BJ (cell line): ENCODE data around the gene FAM216B. TPM values are rescaled to one million over a fixed set of nuclear protein-coding genes. Genes with fewer than 3 reads are reported as not detected.

Source experiments
- CTCF ChIA-PET: fragments of 350-600 bp; formaldehyde crosslinking; extraction: SDS; loops from one replicate; lab custom pipeline; 2021; ENCODE audit warnings: antibody characterized with exemption, inconsistent platforms; lab: Yijun Ruan, JAX
- POLR2A ChIA-PET: fragments of 300-600 bp; sonication (Branson Sonifier 250); formaldehyde crosslinking; extraction: SDS; loops from one replicate; lab custom pipeline; 2021; ENCODE audit warnings: antibody characterized with exemption; lab: Charles Lee
- DNase-seq: peaks from one replicate; pipeline ENCODE4 v3.0.0-alpha.2; 2011; ENCODE audit warnings: low read depth
- H3K27me3 ChIP-seq: 2 replicates; pipeline ENCODE4 v1.6.0; 2011; ENCODE audit warnings: low read length; ENCODE audit not compliant: control insufficient read depth, insufficient read depth
- H3K36me3 ChIP-seq: 2 replicates; pipeline ENCODE4 v1.5.1; 2011; ENCODE audit warnings: low read length; ENCODE audit not compliant: control insufficient read depth, insufficient read depth
- H3K4me3 ChIP-seq: 2 replicates; pipeline ENCODE4 v1.5.1; 2011; ENCODE audit warnings: low read depth, mild to moderate bottlenecking, control low read depth, low read length
- CTCF ChIP-seq: IDR thresholded peaks from 2 replicates; pipeline ENCODE4 v1.5.1; 2011; ENCODE audit warnings: low read depth, mild to moderate bottlenecking, control low read depth, inconsistent platforms, low read length, moderate library complexity; ENCODE audit not compliant: insufficient read depth
- polyA minus RNA-seq: library from RNA; depleted of rRNA, polyadenylated mRNA; stranded (reverse); fragments of >200 nt; gene quantifications from 2 replicates; pipeline ENCODE4 v1.2.3, GENCODE V29; 2011; rRNA and poly(A)+ RNA removed
- polyA plus RNA-seq: library from polyadenylated mRNA; depleted of rRNA; stranded (reverse); fragments of >200 nt; gene quantifications from 2 replicates; pipeline ENCODE4 v1.2.3, GENCODE V29; 2011; rRNA removed

The FAM216B gene
- polyA plus RNA-seq (not detected in 2 replicates), polyA minus RNA-seq (not detected in 2 replicates)

- TF ChIP-seq CTCF: no peak
- Histone ChIP-seq H3K36me3 (no peaks in the 10 kb centered on the region), H3K4me3 (no peak within 1 kb of the TSS), H3K27me3 (no peaks in the 10 kb centered on the region; the same call in 1 of the 2 replicates)
- ChIA-PET POLR2A (interaction anchor here (0.6 kb wide), 1 partner anchor 84 kb away, joined by 3 read pairs; no protein-coding TSS in a partner anchor), CTCF (interaction anchor here (0.7 kb wide), 1 partner anchor 10 kb away, joined by 4 read pairs; no protein-coding TSS in a partner anchor)
- no peak for DNase-seq
Measured at GRCh38 chr13:42781352-42781751, at the start of gene FAM216B. FAM216B (plus strand) TSS chr13:42781584; CDS start chr13:42784068, 2,484 bp downstream.

- CTCF ChIA-PET: interaction anchor here (2.2 kb wide), 1 partner anchor 10 kb away, joined by 10 read pairs; no protein-coding TSS in a partner anchor
- no peak for DNase-seq
- POLR2A ChIA-PET: no interaction called here
- Histone ChIP-seq H3K27me3 (no peaks in the 10 kb centered on the region), H3K36me3 (no peaks in the 10 kb centered on the region), H3K4me3 (no peak overlapping the region)
- no peak for TF ChIP-seq CTCF
Measured at GRCh38 chr13:42732073-42732472, 49.3 kb upstream of the FAM216B start.

GRCh38 chr13:42733046-42733445, 48.3 kb upstream of the FAM216B start:
- DNase-seq: no peak
- H3K36me3 ChIP-seq: no peaks in the 10 kb centered on the region
- no peaks in the 10 kb centered on the region for H3K27me3 ChIP-seq
- no peak for TF ChIP-seq CTCF
- ChIA-PET CTCF (interaction anchor here (1.0 kb wide), 1 partner anchor 29 kb away, joined by 3 read pairs; no protein-coding TSS in a partner anchor), POLR2A (no interaction called here)
- no peak overlapping the region for H3K4me3 ChIP-seq

GRCh38 chr13:42735010-42735409, 46.4 kb upstream of the FAM216B start:
- POLR2A ChIA-PET: no interaction called here
- Histone ChIP-seq H3K4me3 (no peak overlapping the region), H3K27me3 (no peaks in the 10 kb centered on the region), H3K36me3 (no peaks in the 10 kb centered on the region)
- no peak for DNase-seq
- CTCF ChIA-PET: no interaction called here
- no peak for TF ChIP-seq CTCF

- CTCF ChIA-PET: interaction anchor here (1.5 to 2.7 kb wide), 2 partner anchors 10 to 15 kb away, joined by 3 to 10 read pairs; no protein-coding TSS in a partner anchor
- no peaks in the 10 kb centered on the region for H3K36me3 ChIP-seq
- POLR2A ChIA-PET: no interaction called here
- DNase-seq: no peak
- TF ChIP-seq CTCF: no peak
- H3K27me3 ChIP-seq: no peaks in the 10 kb centered on the region
- H3K4me3 ChIP-seq: no peak overlapping the region
Measured at GRCh38 chr13:42740753-42741152, 40.6 kb upstream of the FAM216B start.
